Measurements from ENCODE around the gene YAE1.

The YAE1 gene

GRCh38 chr7:39580149-39580874 is 14.1 kb downstream of the YAE1 start:
- no peak overlapping the region for H3K4me3 ChIP-seq (ENCODE audit: low read depth, low read length)
- no peaks in the 10 kb centered on the region for H3K36me3 ChIP-seq (ENCODE audit: insufficient read depth, low read length)
- H3K27ac ChIP-seq (ENCODE audit: low read depth, low read length), result no peak overlapping the region
- no peaks in the 10 kb centered on the region for H3K79me2 ChIP-seq (ENCODE audit: control insufficient read depth, insufficient read depth, low read length, unreplicated experiment)
- peak overlapping the region; percentile 8 for H2AFZ ChIP-seq (ENCODE audit: low read length, unreplicated experiment)
- H3K27me3 ChIP-seq (ENCODE audit: insufficient read depth, low read length), result no peaks in the 10 kb centered on the region
- no peaks in the 10 kb centered on the region for H3K4me1 ChIP-seq (ENCODE audit: control insufficient read depth, insufficient read depth, low read length, unreplicated experiment)

DNA sequence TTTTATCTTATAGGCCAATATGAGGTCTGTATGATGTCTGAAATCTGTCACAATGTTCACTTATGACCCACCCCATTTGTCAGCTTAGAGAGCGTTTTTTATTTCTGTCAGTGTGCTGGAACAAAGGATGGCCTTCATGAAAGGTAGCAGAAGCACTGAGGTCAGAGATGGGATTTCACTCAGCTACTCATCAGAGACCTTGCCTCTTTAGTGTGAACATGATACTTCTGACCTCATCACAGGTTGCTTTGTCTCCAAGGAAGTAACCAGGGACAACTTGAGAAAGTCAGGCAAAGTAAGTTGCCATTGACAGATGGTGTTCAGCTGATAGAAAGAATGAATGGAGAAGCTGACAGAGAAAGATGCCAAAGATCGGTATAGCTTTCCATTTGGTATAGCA is 16.3 kb downstream of the YAE1 start:
- H3K36me3 ChIP-seq (ENCODE audit: insufficient read depth, low read length), result no peaks in the 10 kb centered on the region

DNA sequence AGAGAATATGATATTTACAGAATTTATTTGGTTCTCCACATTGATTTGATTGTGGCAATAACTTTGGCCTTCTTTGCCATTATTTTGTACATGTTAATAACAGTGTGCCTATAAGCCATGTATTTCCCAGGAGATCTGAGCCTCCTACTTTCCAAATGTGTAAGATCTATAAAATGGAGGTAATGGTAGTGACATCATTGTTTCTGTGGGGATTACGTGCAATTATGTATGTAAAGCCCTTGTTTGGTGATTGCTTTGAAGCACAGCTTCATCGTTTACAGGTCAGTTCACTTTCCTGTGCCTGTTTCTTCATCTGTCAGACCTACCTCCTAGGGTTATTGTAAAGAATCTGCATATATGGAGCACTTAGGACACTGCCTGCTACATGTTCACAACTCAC is 17.3 kb downstream of the YAE1 start:
- peaks cover 4% of the 10 kb centered on the region for H3K4me1 ChIP-seq (ENCODE audit: control insufficient read depth, insufficient read depth, low read length, unreplicated experiment)
- no peaks in the 10 kb centered on the region for H3K36me3 ChIP-seq (ENCODE audit: insufficient read depth, low read length)
- no peak overlapping the region for H3K27ac ChIP-seq (ENCODE audit: low read depth, low read length)
- H3K79me2 ChIP-seq (ENCODE audit: control insufficient read depth, insufficient read depth, low read length, unreplicated experiment), result no peaks in the 10 kb centered on the region
- no peak overlapping the region for H2AFZ ChIP-seq (ENCODE audit: low read length, unreplicated experiment)
- no peaks in the 10 kb centered on the region for H3K27me3 ChIP-seq (ENCODE audit: insufficient read depth, low read length)
- no peak overlapping the region for H3K4me3 ChIP-seq (ENCODE audit: low read depth, low read length)

More for the DNA sequence above, 16.3 kb downstream of the YAE1 start:
- H3K27me3 ChIP-seq (ENCODE audit: insufficient read depth, low read length), result no peaks in the 10 kb centered on the region
- no peak overlapping the region for H2AFZ ChIP-seq (ENCODE audit: low read length, unreplicated experiment)
- no peak overlapping the region for H3K27ac ChIP-seq (ENCODE audit: low read depth, low read length)
- no peak overlapping the region for H3K4me3 ChIP-seq (ENCODE audit: low read depth, low read length)
- H3K79me2 ChIP-seq (ENCODE audit: control insufficient read depth, insufficient read depth, low read length, unreplicated experiment), result no peaks in the 10 kb centered on the region
- H3K4me1 ChIP-seq (ENCODE audit: control insufficient read depth, insufficient read depth, low read length, unreplicated experiment), result peaks cover 2% of the 10 kb centered on the region

GRCh38 chr7:39587393-39587792 is 21.2 kb downstream of the YAE1 start:
- Histone ChIP-seq H3K36me3 (ENCODE audit: insufficient read depth, low read length) (no peaks in the 10 kb centered on the region), H3K27ac (ENCODE audit: low read depth, low read length) (no peak overlapping the region), H3K4me1 (ENCODE audit: control insufficient read depth, insufficient read depth, low read length, unreplicated experiment) (peaks cover 27% of the 10 kb centered on the region), H3K4me3 (ENCODE audit: low read depth, low read length) (no peak overlapping the region), H2AFZ (ENCODE audit: low read length, unreplicated experiment) (no peak overlapping the region), H3K79me2 (ENCODE audit: control insufficient read depth, insufficient read depth, low read length, unreplicated experiment) (no peaks in the 10 kb centered on the region), H3K27me3 (ENCODE audit: insufficient read depth, low read length) (no peaks in the 10 kb centered on the region)

GRCh38 chr7:39588416-39588815 is 22.2 kb downstream of the YAE1 start:
- H3K27me3 ChIP-seq (ENCODE audit: insufficient read depth, low read length), result no peaks in the 10 kb centered on the region
- no peak overlapping the region for H3K4me3 ChIP-seq (ENCODE audit: low read depth, low read length)
- H3K4me1 ChIP-seq (ENCODE audit: control insufficient read depth, insufficient read depth, low read length, unreplicated experiment), result peaks cover 28% of the 10 kb centered on the region
- no peaks in the 10 kb centered on the region for H3K79me2 ChIP-seq (ENCODE audit: control insufficient read depth, insufficient read depth, low read length, unreplicated experiment)
- no peak overlapping the region for H3K27ac ChIP-seq (ENCODE audit: low read depth, low read length)
- H3K36me3 ChIP-seq (ENCODE audit: insufficient read depth, low read length), result no peaks in the 10 kb centered on the region
- no peak overlapping the region for H2AFZ ChIP-seq (ENCODE audit: low read length, unreplicated experiment)

DNA sequence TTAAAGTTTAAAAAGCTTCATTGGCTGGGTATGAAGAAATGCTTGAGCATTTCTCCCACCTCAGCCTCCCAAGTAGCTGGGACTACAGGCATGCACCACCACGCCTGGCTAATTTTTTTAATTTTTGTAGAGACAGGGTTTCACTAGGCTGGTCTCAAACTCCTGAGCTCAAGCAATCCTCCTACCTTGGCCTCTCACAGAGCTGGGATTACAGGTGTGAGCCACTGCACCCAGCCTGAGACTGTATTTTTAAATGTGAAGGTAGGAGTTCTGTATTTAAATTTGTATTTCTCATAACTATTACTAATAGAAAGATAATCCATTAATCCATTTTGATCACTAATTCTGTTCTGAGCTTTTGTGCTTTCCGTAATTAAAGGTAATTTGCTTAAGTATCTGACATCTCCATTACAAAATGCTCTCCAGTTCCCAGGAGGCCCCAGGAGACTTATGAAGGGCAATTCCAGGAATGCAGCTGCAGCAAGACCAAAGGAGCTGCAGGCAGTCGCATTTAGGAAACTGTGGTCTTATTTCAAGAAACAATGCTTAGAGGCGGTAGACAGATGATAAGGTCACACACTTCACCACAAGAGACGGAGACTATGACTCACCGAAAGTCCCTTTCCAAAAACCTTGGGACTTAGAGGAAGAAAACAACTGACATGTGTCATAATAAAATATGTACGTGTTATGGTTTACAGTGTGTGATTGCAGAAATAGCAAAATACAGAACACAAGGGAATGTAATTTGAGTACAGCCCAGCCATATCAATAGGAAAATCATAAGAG is 23.3 kb downstream of the YAE1 start:
- Histone ChIP-seq H3K79me2 (ENCODE audit: control insufficient read depth, insufficient read depth, low read length, unreplicated experiment) (no peaks in the 10 kb centered on the region), H3K4me1 (ENCODE audit: control insufficient read depth, insufficient read depth, low read length, unreplicated experiment) (peaks cover 28% of the 10 kb centered on the region), H3K27ac (ENCODE audit: low read depth, low read length) (peak overlapping the region; percentile 65), H3K27me3 (ENCODE audit: insufficient read depth, low read length) (no peaks in the 10 kb centered on the region), H3K36me3 (ENCODE audit: insufficient read depth, low read length) (no peaks in the 10 kb centered on the region), H2AFZ (ENCODE audit: low read length, unreplicated experiment) (no peak overlapping the region), H3K4me3 (ENCODE audit: low read depth, low read length) (no peak overlapping the region)

DNA sequence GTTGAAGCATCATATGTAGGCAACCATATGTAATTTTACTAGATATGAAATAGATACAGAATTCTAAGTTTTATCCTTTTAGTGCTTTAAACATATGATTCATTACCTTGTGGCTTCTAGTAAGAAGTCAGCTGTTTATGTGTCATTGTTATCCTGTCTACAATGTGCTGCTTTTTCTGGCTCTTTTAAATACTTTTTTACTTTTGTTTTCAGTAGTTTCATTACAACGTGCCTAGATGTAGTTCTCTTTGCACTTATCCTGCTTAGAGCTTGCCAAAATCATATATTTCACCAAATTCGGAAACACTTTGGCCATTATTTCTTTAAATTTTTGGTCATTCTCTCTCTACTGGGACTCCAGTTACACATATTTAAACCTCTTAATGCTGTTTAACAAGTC is 26.4 kb downstream of the YAE1 start:
- peak overlapping the region; percentile 90 for H3K27ac ChIP-seq (ENCODE audit: low read depth, low read length)
- no peaks in the 10 kb centered on the region for H3K79me2 ChIP-seq (ENCODE audit: control insufficient read depth, insufficient read depth, low read length, unreplicated experiment)
- H3K27me3 ChIP-seq (ENCODE audit: insufficient read depth, low read length), result no peaks in the 10 kb centered on the region
- H3K4me3 ChIP-seq (ENCODE audit: low read depth, low read length), result peak overlapping the region; percentile 61
- H3K36me3 ChIP-seq (ENCODE audit: insufficient read depth, low read length), result no peaks in the 10 kb centered on the region
- no peak overlapping the region for H2AFZ ChIP-seq (ENCODE audit: low read length, unreplicated experiment)
- peaks cover 25% of the 10 kb centered on the region for H3K4me1 ChIP-seq (ENCODE audit: control insufficient read depth, insufficient read depth, low read length, unreplicated experiment)

- no peaks in the 10 kb centered on the region for H3K27me3 ChIP-seq (ENCODE audit: insufficient read depth, low read length)
- H3K79me2 ChIP-seq (ENCODE audit: control insufficient read depth, insufficient read depth, low read length, unreplicated experiment), result no peaks in the 10 kb centered on the region
- H3K4me1 ChIP-seq (ENCODE audit: control insufficient read depth, insufficient read depth, low read length, unreplicated experiment), result peaks cover 12% of the 10 kb centered on the region
- H2AFZ ChIP-seq (ENCODE audit: low read length, unreplicated experiment), result peak overlapping the region; percentile 2
- no peak overlapping the region for H3K27ac ChIP-seq (ENCODE audit: low read depth, low read length)
- no peaks in the 10 kb centered on the region for H3K36me3 ChIP-seq (ENCODE audit: insufficient read depth, low read length)
- no peak overlapping the region for H3K4me3 ChIP-seq (ENCODE audit: low read depth, low read length)
Observed at GRCh38 chr7:39594988-39595620, 28.9 kb downstream of the YAE1 start.

DNA sequence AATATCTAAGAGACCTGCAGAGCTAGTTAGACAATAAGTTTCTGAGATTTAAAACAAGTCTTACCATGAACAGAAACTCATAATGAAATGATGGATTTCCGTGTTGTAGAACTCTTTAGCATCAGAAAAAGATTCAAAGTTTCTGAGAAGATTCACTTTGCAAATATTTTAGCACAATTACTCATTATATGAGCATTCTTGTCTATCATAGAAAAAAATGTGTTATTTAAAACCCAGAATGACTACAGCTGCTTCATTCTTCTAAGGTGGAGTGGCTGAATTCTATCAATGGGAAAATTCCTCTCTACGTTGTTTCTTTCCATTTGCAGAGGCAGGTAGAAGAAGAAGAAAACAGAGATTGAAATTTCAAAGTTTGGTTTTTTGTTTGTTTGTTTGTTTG is 36.1 kb downstream of the YAE1 start:
- no peak overlapping the region for H3K27ac ChIP-seq (ENCODE audit: low read depth, low read length)
- H3K79me2 ChIP-seq (ENCODE audit: control insufficient read depth, insufficient read depth, low read length, unreplicated experiment), result no peaks in the 10 kb centered on the region
- H2AFZ ChIP-seq (ENCODE audit: low read length, unreplicated experiment), result no peak overlapping the region
- H3K27me3 ChIP-seq (ENCODE audit: insufficient read depth, low read length), result no peaks in the 10 kb centered on the region
- no peaks in the 10 kb centered on the region for H3K36me3 ChIP-seq (ENCODE audit: insufficient read depth, low read length)
- peaks cover 26% of the 10 kb centered on the region for H3K4me1 ChIP-seq (ENCODE audit: control insufficient read depth, insufficient read depth, low read length, unreplicated experiment)
- H3K4me3 ChIP-seq (ENCODE audit: low read depth, low read length), result no peak overlapping the region

GRCh38 chr7:39603924-39604323 is 37.7 kb downstream of the YAE1 start:
- no peak overlapping the region for H3K4me3 ChIP-seq (ENCODE audit: low read depth, low read length)
- H3K4me1 ChIP-seq (ENCODE audit: control insufficient read depth, insufficient read depth, low read length, unreplicated experiment), result peaks cover 35% of the 10 kb centered on the region

More at GRCh38 chr7:39603924-39604323, 37.7 kb downstream of the YAE1 start:
- no peaks in the 10 kb centered on the region for H3K79me2 ChIP-seq (ENCODE audit: control insufficient read depth, insufficient read depth, low read length, unreplicated experiment)
- no peak overlapping the region for H3K27ac ChIP-seq (ENCODE audit: low read depth, low read length)
- no peaks in the 10 kb centered on the region for H3K36me3 ChIP-seq (ENCODE audit: insufficient read depth, low read length)
- no peak overlapping the region for H2AFZ ChIP-seq (ENCODE audit: low read length, unreplicated experiment)
- no peaks in the 10 kb centered on the region for H3K27me3 ChIP-seq (ENCODE audit: insufficient read depth, low read length)

Data from ACC112 (cell line).